Adipose tissue (tissue), 3 donors: Measurements from ENCODE around the gene ARPC1B. TPM values are rescaled to one million over a fixed set of nuclear protein-coding genes. Genes with fewer than 3 reads are reported as not detected.
"Not testable (repeated sequence)": the region's sequence is repeated elsewhere in the genome, so short reads cannot be mapped to it uniquely, and the experiment has no call there.

Source experiments
- H3K27ac ChIP-seq: one replicate; pipeline ENCODE4 v1.5.1; 2013; ENCODE audit warnings: low read depth, low read length
- WGBS, 3 donors: extraction: QIAGEN DNeasy Blood & Tissue Kit; methylation state at CpG; one replicate each; pipeline ENCODE4 v1.1.7; 2013; 5-methylcytosine and 5-hydroxymethylcytosine counted together
- polyA plus RNA-seq, 3 donors: library from polyadenylated mRNA; stranded (reverse); fragments of 200-250 nt; gene quantifications; one replicate each; pipeline ENCODE4 v1.2.3, GENCODE V29; 2013
- donor health status: healthy with polysubstance abuse.
- donor health status: Bipolar disorder and iron deficiency.
- donor health status: healthy.

ARPC1B gene
- polyA plus RNA-seq = 100 to 1,000 TPM in 2 of 3 donors, 10 to 100 TPM in 1; 62.2 to 282 (median 234) TPM

- 1% methylated on average over 75 to 93 of the region's 95 CpGs for WGBS, 3 donors
- peak within 1 kb of the TSS; percentile 88 for H3K27ac ChIP-seq
Observed at GRCh38 chr7:99374111-99375064, at the start of gene ARPC1B. Gene ARPC1B, plus strand, starts transcription at chr7:99374730. Its CDS starts 10,985 bp downstream, at chr7:99385715.

GRCh38 chr7:99325001-99325493, 49.5 kb upstream of the ARPC1B start:
- WGBS, 3 donors = 22 to 32% (median 30%) methylated on average over 14 of the region's 14 CpGs
- H3K27ac ChIP-seq = no peak overlapping the region

DNA sequence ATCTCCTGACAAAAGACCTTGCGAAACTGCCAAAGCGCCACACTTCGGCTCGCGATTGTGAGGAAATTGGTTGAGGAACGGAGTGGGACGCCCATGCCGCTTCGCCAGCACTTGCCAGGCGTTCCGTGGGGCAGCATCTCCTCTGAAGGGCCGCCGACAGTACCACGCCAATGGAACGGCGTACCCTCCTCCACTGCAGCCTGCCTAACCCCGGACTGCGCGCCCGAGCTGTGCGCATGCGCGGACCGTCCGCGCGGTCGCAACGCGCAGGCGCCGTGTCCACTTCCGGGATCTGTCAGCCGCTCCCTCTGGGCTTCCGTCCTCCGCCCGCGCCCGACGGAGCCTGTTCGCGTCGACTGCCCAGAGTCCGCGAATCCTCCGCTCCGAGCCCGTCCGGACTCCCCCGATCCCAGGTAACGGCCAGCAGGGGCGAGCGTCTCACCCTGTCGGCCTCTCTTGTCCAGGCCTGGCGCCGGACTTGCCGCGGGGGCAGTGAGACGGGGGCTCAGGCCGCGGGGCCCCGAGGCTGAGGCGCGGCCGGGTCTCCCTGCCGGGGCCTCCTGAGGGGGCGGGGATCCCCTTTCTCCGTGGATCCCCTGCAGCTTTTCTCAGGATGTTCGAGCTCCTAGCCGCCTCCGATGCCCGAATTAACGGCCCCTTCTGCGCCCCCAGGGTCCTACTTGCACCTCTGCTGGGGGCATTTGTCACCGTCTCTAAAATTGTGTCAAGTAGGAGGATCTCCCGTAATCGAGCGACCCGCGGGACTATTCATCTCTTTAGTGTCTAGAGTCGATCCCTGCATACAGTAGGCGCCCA, 48.7 kb upstream of the ARPC1B start, which contains the start of gene ARPC1A:
Gene ARPC1A, plus strand, starts transcription at position 307 of the 816 bp plus-strand sequence. CDS start 7,456 bp downstream, outside the sequence.
- no peak within 1 kb of the TSS for H3K27ac ChIP-seq
- WGBS, 3 donors = 0% methylated on average over 81 to 82 of the region's 82 CpGs

- WGBS, 3 donors = 1 to 2% (median 1%) methylated on average over 10 of the region's 10 CpGs
- no peak overlapping the region for H3K27ac ChIP-seq
Observed at GRCh38 chr7:99326408-99326782, 48.1 kb upstream of the ARPC1B start.

- WGBS, 3 donors = 54 to 64% (median 61%) methylated on average over 8 of the region's 8 CpGs
Observed at GRCh38 chr7:99330314-99330961, 44.1 kb upstream of the ARPC1B start.

GRCh38 chr7:99331002-99331401, 43.5 kb upstream of the ARPC1B start:
- WGBS, 3 donors = 90 to 93% (median 90%) methylated on average over 2 of the region's 2 CpGs
- no peak overlapping the region for H3K27ac ChIP-seq

More at GRCh38 chr7:99330314-99330961, 44.1 kb upstream of the ARPC1B start:
- H3K27ac ChIP-seq = not testable (repeated sequence)

- no peak overlapping the region for H3K27ac ChIP-seq
- WGBS, 3 donors = 91 to 95% (median 95%) methylated on average over 3 of the region's 3 CpGs
Observed at GRCh38 chr7:99339595-99339994, 34.9 kb upstream of the ARPC1B start.

GRCh38 chr7:99340659-99341058, 33.9 kb upstream of the ARPC1B start:
- H3K27ac ChIP-seq = no peak overlapping the region
- WGBS, 3 donors = 89 to 97% (median 90%) methylated on average over 3 of the region's 3 CpGs

GRCh38 chr7:99344061-99344647, 30.4 kb upstream of the ARPC1B start:
- 92 to 95% (median 95%) methylated on average over 13 of the region's 13 CpGs for WGBS, 3 donors
- no peak overlapping the region for H3K27ac ChIP-seq

- 95 to 97% (median 96%) methylated on average over 3 of the region's 3 CpGs for WGBS, 3 donors
- H3K27ac ChIP-seq = not testable (repeated sequence)
Observed at GRCh38 chr7:99350641-99351040, 23.9 kb upstream of the ARPC1B start.

- WGBS, 3 donors = 97 to 98% (median 98%) methylated on average over 5 of the region's 5 CpGs
Observed at GRCh38 chr7:99352247-99352646, 22.3 kb upstream of the ARPC1B start.

DNA sequence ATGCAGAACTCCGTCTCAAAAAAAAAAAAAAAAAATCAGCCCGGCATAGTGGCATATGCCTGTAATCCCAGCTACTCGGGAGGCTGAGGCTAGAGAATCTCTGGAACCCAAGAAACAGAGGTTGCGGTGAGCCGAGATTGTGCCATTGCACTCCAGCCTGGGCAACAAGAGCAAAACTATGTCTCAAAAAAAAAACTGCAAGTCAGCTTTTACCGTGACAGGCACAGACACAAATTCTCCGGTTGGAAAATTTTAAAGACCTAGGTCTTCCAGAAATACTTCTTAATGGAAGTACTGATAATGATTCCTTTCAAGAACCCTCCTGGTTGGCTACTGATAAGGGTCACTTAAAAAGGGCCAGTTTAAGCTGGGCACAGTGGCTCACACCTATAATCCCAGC, 19.4 kb upstream of the ARPC1B start:
- 86 to 94% (median 93%) methylated on average over 7 of the region's 7 CpGs for WGBS, 3 donors

More at GRCh38 chr7:99352247-99352646, 22.3 kb upstream of the ARPC1B start:
- H3K27ac ChIP-seq = no peak overlapping the region

DNA sequence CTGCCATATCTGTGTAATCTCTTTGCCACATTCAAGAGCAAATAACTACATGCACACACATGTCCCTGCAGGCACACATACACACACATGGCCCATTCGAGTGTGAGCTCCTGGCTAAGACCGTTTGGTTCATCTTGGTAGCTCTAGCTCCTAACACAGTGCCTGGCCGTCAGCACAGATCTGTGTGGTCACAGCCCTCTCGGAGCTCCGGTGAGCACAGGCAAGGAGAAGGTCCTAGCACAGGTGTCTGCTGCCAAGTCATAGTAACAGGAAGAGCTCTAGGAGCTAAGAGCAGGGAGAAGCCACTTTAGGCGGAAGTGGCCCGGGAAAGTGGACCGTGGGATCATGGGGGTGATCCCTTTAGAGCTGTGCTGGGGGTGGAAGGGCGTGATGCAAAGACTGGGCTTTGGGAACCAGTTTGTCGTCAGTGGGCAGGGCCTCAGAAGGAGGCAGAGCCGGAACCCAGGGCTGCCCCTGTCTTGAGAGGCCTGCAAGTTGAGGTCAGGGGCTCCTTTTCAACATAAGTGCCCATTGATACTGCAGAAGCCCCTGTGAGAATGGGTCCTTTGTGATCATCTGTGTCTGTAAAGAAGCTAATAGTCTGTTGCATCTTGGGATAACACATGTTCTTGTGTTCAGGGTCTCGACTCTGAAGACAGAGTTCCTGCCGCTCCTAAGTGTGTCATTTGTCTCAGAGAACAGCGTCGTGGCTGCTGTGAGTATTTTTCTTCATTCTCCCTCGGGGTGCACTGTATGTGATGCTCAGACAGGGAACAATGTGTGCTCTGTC, 16.6 kb upstream of the ARPC1B start:
- WGBS, 3 donors = 91 to 94% (median 94%) methylated on average over 16 of the region's 16 CpGs
- no peak overlapping the region for H3K27ac ChIP-seq

More for the DNA sequence above, 19.4 kb upstream of the ARPC1B start:
- H3K27ac ChIP-seq = no peak overlapping the region

- H3K27ac ChIP-seq = not testable (repeated sequence)
- 94 to 96% (median 95%) methylated on average over 15 of the region's 15 CpGs for WGBS, 3 donors
Observed at GRCh38 chr7:99358521-99358920, 16.0 kb upstream of the ARPC1B start.

- H3K27ac ChIP-seq = no peak overlapping the region
- 90 to 92% (median 90%) methylated on average over 22 of the region's 22 CpGs for WGBS, 3 donors
Observed at GRCh38 chr7:99359465-99360154, 14.9 kb upstream of the ARPC1B start.

- WGBS, 3 donors = 85 to 90% (median 85%) methylated on average over 3 of the region's 3 CpGs
- no peak overlapping the region for H3K27ac ChIP-seq
Observed at GRCh38 chr7:99362801-99363200, 11.7 kb upstream of the ARPC1B start.

DNA sequence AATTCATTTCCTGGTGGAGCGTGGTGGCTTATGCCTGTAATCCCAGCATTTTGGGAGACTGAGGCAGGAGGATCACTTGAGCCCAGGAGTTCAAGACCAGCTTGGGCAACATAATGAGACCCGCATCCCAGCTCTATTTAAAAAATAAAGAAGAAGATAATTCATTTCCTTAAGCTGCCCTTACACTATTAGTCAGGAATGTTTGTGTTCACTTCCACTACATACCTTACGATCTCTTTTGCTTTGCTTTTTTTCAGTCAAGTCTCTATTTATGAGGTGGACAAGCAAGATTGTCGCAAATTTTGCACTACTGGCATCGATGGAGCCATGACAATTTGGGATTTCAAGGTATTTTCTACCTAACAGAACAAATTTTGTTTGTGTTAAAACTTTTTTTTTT, 11.2 kb upstream of the ARPC1B start:
- WGBS, 3 donors = 95% methylated on average over 5 of the region's 5 CpGs
- H3K27ac ChIP-seq = no peak overlapping the region
